ENCODE results near the gene VANGL2.

VANGL2 gene

GRCh38 chr1:160412028-160412362, 11.6 kb downstream of the VANGL2 start:
- CTCF ChIA-PET = no interaction called here
- TF ChIP-seq CTCF (IDR thresholded peaks at IDR 0.05; ENCODE audit: insufficient read depth, low read length, missing control alignments) = no peak

GRCh38 chr1:160413716-160414115, 13.4 kb downstream of the VANGL2 start:
- TF ChIP-seq CTCF (IDR thresholded peaks at IDR 0.05; ENCODE audit: insufficient read depth, low read length, missing control alignments) = no peak
- POLR2A ChIA-PET = no interaction called here
- CTCF ChIA-PET = interaction anchor here (1.1 to 1.2 kb wide), 2 partner anchors 15 to 38 kb away, joined by 3 read pairs; no protein-coding TSS in a partner anchor
- no peak for DNase-seq (ENCODE audit: low read depth, low spot score)
- no peak overlapping the region for H3K4me3 ChIP-seq (ENCODE audit: low read depth, low read length)

More at GRCh38 chr1:160412028-160412362, 11.6 kb downstream of the VANGL2 start:
- H3K4me3 ChIP-seq (ENCODE audit: low read depth, low read length) = no peak overlapping the region
- DNase-seq (ENCODE audit: low read depth, low spot score) = no peak
- POLR2A ChIA-PET = no interaction called here

GRCh38 chr1:160414881-160415280, 14.5 kb downstream of the VANGL2 start:
- no peak for DNase-seq (ENCODE audit: low read depth, low spot score)
- ChIA-PET POLR2A (no interaction called here), CTCF (no interaction called here)
- no peak overlapping the region for H3K4me3 ChIP-seq (ENCODE audit: low read depth, low read length)
- no peak for TF ChIP-seq CTCF (IDR thresholded peaks at IDR 0.05; ENCODE audit: insufficient read depth, low read length, missing control alignments)

- CTCF ChIA-PET = interaction anchor here (0.6 to 2.2 kb wide), 10 partner anchors 9 to 370 kb away, joined by 3 to 9 read pairs (median 4); no protein-coding TSS in a partner anchor
- no peak for TF ChIP-seq CTCF (IDR thresholded peaks at IDR 0.05; ENCODE audit: insufficient read depth, low read length, missing control alignments)
- POLR2A ChIA-PET = no interaction called here
- DNase-seq (ENCODE audit: low read depth, low spot score) = no peak
- H3K4me3 ChIP-seq (ENCODE audit: low read depth, low read length) = no peak overlapping the region
Measured at GRCh38 chr1:160415696-160416290, 15.4 kb downstream of the VANGL2 start.

- ChIA-PET POLR2A (no interaction called here), CTCF (interaction anchor here (0.6 to 2.2 kb wide), 11 partner anchors 9 to 371 kb away, joined by 3 to 9 read pairs (median 4); no protein-coding TSS in a partner anchor)
- peak; percentile 62 for TF ChIP-seq CTCF (IDR thresholded peaks at IDR 0.05; ENCODE audit: insufficient read depth, low read length, missing control alignments)
- no peak overlapping the region for H3K4me3 ChIP-seq (ENCODE audit: low read depth, low read length)
- no peak for DNase-seq (ENCODE audit: low read depth, low spot score)
Measured at GRCh38 chr1:160416369-160416768, 16.0 kb downstream of the VANGL2 start.

- ChIA-PET POLR2A (no interaction called here), CTCF (interaction anchor here (1.1 kb wide), 1 partner anchor 333 kb away, joined by 3 read pairs; no protein-coding TSS in a partner anchor)
- no peak for TF ChIP-seq CTCF (IDR thresholded peaks at IDR 0.05; ENCODE audit: insufficient read depth, low read length, missing control alignments)
- no peak for DNase-seq (ENCODE audit: low read depth, low spot score)
- no peak overlapping the region for H3K4me3 ChIP-seq (ENCODE audit: low read depth, low read length)
Measured at GRCh38 chr1:160418483-160418882, 18.1 kb downstream of the VANGL2 start.

Measured in AG04449 (cell line).